Measurements from ENCODE around the gene RRAGB.

RRAGB gene

GRCh38 chrX:55801811-55802210 is 84.3 kb downstream of the RRAGB start:
- no peak for DNase-seq (ENCODE audit: low spot score)
- no peak for TF ChIP-seq CTCF (IDR thresholded peaks at IDR 0.05)
- no peak overlapping the region for H3K4me3 ChIP-seq
- H3K27ac ChIP-seq: no peak overlapping the region
